HL-60 (cell line): Measurements from ENCODE around the gene TMEM254.
"Not testable (repeated sequence)": the region's sequence is repeated elsewhere in the genome, so short reads cannot be mapped to it uniquely, and the experiment has no call there.

Experiments used
- DNase-seq, 2 experiments: peaks; one replicate each; pipeline ENCODE4 v3.0.0-alpha.2; 2010 to 2020; ENCODE audit warnings: low read depth in 1 of 2, low spot score in 1 of 2
- H3K27ac ChIP-seq: fragments of 250-450 bp; sonication (Bioruptor Pico); replicated peaks from 2 replicates; pipeline ENCODE4 v1.5.1; 2020; ENCODE audit warnings: mild to moderate bottlenecking, moderate library complexity
- H3K27me3 ChIP-seq: fragments of 250-450 bp; sonication (Bioruptor Pico); 2 replicates; pipeline ENCODE4 v1.5.1; 2021; ENCODE audit warnings: mild to moderate bottlenecking, moderate library complexity; ENCODE audit not compliant: insufficient read depth, poor library complexity, severe bottlenecking
- H3K4me3 ChIP-seq: replicated peaks from 2 replicates; pipeline ENCODE4 v1.5.1; 2011; ENCODE audit warnings: mild to moderate bottlenecking, control low read depth, low read length; ENCODE audit not compliant: insufficient read depth
- GABPA ChIP-seq: IDR thresholded peaks from 2 replicates; pipeline ENCODE4 v1.6.1; 2012; ENCODE audit warnings: low read depth
- POLR2AphosphoS5 ChIP-seq: IDR thresholded peaks from 2 replicates; pipeline ENCODE4 v1.6.1; 2012; ENCODE audit warnings: low read depth
- SPI1 ChIP-seq: IDR thresholded peaks from 2 replicates; pipeline ENCODE4 v1.6.1; 2012; ENCODE audit warnings: low read depth, mild to moderate bottlenecking, borderline replicate concordance
- TF ChIP-seq, protein P1 (sequence below): IDR thresholded peaks from one replicate; pipeline ENCODE4 v1.5.1; 2011; ENCODE audit warnings: low read length, control low read depth, inconsistent platforms; ENCODE audit not compliant: insufficient read depth
- TF ChIP-seq, protein P2 (sequence below): IDR thresholded peaks from 2 replicates; pipeline ENCODE4 v1.6.1; 2012; ENCODE audit warnings: low read depth; ENCODE audit not compliant: insufficient replicate concordance

The TMEM254 gene

DNA sequence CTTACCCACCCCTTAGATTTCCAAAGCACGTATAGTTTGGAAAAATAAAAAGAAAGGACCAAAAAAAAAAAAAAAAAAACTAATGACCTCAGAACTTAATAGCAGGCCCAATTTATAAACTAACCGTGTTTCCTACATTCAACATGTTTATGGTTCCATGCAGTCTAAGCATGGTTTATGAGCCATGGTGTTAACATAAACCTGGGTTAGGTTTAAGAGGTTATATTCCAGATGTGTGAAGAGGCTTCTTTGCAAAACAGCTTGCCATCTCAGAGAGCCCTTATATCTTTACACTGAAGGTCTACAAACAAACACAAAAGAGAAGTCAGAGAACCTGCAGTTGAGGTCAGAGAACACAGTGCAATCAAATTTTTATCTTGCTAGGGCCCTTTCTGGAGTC is 15.8 kb downstream of the TMEM254 start:
- TF ChIP-seq, protein P1, sequence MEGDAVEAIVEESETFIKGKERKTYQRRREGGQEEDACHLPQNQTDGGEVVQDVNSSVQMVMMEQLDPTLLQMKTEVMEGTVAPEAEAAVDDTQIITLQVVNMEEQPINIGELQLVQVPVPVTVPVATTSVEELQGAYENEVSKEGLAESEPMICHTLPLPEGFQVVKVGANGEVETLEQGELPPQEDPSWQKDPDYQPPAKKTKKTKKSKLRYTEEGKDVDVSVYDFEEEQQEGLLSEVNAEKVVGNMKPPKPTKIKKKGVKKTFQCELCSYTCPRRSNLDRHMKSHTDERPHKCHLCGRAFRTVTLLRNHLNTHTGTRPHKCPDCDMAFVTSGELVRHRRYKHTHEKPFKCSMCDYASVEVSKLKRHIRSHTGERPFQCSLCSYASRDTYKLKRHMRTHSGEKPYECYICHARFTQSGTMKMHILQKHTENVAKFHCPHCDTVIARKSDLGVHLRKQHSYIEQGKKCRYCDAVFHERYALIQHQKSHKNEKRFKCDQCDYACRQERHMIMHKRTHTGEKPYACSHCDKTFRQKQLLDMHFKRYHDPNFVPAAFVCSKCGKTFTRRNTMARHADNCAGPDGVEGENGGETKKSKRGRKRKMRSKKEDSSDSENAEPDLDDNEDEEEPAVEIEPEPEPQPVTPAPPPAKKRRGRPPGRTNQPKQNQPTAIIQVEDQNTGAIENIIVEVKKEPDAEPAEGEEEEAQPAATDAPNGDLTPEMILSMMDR = no peak
- TF ChIP-seq SPI1 (no peak), POLR2AphosphoS5 (no peak), GABPA (no peak)
- TF ChIP-seq, protein P2, sequence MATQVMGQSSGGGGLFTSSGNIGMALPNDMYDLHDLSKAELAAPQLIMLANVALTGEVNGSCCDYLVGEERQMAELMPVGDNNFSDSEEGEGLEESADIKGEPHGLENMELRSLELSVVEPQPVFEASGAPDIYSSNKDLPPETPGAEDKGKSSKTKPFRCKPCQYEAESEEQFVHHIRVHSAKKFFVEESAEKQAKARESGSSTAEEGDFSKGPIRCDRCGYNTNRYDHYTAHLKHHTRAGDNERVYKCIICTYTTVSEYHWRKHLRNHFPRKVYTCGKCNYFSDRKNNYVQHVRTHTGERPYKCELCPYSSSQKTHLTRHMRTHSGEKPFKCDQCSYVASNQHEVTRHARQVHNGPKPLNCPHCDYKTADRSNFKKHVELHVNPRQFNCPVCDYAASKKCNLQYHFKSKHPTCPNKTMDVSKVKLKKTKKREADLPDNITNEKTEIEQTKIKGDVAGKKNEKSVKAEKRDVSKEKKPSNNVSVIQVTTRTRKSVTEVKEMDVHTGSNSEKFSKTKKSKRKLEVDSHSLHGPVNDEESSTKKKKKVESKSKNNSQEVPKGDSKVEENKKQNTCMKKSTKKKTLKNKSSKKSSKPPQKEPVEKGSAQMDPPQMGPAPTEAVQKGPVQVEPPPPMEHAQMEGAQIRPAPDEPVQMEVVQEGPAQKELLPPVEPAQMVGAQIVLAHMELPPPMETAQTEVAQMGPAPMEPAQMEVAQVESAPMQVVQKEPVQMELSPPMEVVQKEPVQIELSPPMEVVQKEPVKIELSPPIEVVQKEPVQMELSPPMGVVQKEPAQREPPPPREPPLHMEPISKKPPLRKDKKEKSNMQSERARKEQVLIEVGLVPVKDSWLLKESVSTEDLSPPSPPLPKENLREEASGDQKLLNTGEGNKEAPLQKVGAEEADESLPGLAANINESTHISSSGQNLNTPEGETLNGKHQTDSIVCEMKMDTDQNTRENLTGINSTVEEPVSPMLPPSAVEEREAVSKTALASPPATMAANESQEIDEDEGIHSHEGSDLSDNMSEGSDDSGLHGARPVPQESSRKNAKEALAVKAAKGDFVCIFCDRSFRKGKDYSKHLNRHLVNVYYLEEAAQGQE = no peak
- H3K4me3 ChIP-seq = no peak overlapping the region
- DNase-seq = no peak
- H3K27me3 ChIP-seq = no peaks in the 10 kb centered on the region
- H3K27ac ChIP-seq = no peak overlapping the region

DNA sequence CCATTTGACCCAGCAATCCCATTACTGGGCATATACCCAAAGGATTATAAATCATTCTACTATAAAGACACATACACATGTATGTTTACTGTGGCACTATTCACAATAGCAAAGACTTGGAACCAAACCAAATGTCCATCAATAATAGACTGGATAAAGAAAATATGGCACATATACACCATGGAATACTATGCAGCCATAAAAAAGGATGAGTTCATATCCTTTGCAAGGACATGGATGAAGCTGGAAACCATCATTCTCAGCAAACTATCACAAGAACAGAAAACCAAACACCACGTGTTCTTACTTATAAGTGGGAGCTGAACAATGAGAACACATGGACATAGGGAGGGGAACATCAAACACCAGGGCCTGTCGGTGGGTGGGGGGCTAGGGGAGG is 19.8 kb downstream of the TMEM254 start:
- DNase-seq, H3K27ac ChIP-seq, H3K27me3 ChIP-seq, H3K4me3 ChIP-seq: not testable (repeated sequence)

DNA sequence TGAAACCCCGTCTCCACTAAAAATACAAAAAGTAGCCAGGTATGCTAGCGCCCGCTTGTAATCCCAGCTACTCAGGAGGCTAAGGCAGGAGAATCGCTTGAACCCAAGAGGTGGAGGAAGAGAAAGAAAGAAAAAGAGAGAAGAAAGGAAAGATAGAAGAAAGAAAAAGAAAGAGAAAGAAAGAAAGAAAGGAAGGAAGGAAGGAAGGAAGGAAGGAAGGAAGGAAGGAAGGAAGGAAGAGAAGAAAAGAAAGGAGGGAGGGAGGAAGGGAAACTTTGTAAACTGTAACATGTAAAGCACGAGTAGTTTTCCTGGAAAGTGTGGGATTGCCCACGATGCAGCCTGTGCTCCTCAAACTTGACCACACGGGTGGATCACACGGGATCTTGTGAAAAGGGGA is 20.8 kb downstream of the TMEM254 start:
- H3K4me3 ChIP-seq, H3K27ac ChIP-seq, H3K27me3 ChIP-seq, DNase-seq: not testable (repeated sequence)

DNA sequence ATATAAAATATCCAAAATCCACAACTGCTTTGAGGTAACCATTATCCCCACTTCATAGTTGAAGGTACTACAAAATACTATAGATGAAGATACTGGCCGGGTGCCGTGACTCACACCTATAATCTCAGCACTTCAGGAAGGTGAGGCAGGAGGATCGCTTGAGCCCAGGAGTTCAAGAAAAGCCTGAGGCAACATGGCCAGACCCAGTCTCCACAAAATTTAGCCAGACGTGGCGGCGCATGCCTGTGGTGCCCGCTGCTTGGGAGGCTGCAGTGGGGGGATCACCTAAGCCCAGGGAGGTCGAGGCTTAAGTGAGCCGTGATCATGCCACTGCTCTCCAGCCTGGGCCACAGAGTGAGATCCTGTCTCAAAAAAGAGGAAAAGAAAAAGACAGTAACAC is 21.7 kb downstream of the TMEM254 start:
- Histone ChIP-seq H3K27me3 (no peaks in the 10 kb centered on the region), H3K4me3 (no peak overlapping the region), H3K27ac (no peak overlapping the region)
- no peak for TF ChIP-seq POLR2AphosphoS5
- no peak for TF ChIP-seq SPI1
- TF ChIP-seq, protein P2 = no peak
- TF ChIP-seq, protein P1 = no peak
- no peak for DNase-seq

DNA sequence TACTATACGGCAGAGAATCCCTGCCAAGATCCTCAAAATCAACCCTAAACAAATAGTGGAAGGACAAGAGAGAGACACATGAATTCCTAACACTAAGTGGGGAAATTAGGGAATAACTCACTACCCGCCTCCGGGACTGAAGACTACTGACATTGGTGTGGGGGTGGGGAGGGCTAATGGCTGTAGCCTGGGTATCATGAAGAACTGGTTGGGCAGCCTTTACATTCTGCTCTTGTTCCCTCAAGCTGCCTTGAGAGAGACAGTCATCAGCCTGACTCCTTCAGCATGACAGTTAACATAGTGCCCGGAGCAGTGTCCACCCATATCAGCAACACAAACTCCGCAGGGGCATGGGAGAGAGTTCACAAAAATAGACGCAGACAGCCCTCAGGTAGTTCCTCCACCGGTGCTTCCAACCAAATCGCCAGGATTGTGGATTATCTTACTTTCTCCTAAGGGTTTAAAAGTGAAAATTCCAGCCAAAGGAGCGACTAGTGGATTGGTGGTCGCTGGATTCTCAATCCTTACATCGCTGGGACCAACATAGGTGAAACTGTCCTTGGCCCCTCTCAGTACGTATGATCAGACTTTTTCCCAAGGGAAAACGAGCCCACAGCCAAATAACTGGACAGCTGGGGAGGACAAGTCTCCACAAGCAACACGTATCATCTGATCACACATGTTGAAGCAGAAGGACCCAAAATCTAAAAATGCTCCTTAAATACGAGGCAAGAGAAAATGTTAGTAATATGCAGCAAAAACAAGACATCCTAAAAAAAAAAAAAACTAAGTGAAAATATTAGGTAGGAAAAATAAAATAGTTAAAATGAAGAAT is 22.6 kb downstream of the TMEM254 start:
- Histone ChIP-seq H3K27me3 (no peaks in the 10 kb centered on the region), H3K27ac (no peak overlapping the region), H3K4me3 (no peak overlapping the region)
- no peak for TF ChIP-seq GABPA
- TF ChIP-seq POLR2AphosphoS5 = no peak
- TF ChIP-seq SPI1 = no peak
- TF ChIP-seq, protein P2 = no peak
- TF ChIP-seq, protein P1 = no peak
- DNase-seq = no peak
